GM18867 (cell line): ENCODE results near the gene TRIM27.
"Not testable (repeated sequence)": the region's sequence is repeated elsewhere in the genome, so short reads cannot be mapped to it uniquely, and the experiment has no call there.

Experiments used
- ATAC-seq: cut with Tn5 transposase; IDR thresholded peaks from one replicate; pipeline ENCODE4 v1.9.1; 2021; ENCODE audit warnings: mild to moderate bottlenecking, moderate library complexity; ENCODE audit not compliant: unreplicated experiment

Gene TRIM27

GRCh38 chr6:28943557-28944411, 20.0 kb upstream of the TRIM27 start:
- no peak for ATAC-seq

GRCh38 chr6:28943223-28943556, 19.4 kb upstream of the TRIM27 start:
- no peak for ATAC-seq

DNA sequence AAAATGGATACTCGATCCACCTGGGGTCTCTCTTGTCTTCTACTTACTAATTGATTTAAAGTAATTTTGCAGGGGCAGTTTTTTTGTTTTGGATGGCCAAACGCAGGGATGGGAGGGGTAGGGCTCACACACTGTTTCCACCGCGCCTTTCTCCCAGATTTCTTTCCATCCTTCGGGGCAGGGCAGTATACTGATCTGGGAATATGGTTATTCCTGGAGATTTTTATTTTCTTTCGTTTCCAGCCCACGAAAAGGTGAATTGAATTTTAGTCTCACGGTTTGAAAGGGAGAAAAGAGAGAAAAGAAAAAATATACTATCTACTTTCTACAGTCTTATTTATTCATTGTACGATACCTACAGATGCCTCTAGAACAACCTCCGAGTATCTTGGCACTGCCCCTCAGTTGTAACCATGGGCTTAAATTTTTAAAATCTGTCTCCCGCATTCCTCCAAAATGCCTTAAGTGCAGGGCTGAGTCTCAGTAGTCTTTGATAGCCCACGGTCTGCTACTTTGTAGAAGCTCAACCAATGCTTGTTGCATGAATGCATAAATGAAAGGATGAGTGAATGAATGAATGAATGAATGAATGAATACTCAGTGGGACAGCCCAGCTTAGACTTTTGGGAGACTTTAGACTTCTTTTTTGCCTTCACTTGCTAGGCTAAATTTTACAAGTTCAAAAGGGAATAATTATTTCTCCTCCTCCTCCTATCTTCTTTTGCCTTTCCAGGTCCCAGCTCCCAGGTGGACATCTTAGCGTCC, 18.1 kb upstream of the TRIM27 start:
- ATAC-seq: no peak

DNA sequence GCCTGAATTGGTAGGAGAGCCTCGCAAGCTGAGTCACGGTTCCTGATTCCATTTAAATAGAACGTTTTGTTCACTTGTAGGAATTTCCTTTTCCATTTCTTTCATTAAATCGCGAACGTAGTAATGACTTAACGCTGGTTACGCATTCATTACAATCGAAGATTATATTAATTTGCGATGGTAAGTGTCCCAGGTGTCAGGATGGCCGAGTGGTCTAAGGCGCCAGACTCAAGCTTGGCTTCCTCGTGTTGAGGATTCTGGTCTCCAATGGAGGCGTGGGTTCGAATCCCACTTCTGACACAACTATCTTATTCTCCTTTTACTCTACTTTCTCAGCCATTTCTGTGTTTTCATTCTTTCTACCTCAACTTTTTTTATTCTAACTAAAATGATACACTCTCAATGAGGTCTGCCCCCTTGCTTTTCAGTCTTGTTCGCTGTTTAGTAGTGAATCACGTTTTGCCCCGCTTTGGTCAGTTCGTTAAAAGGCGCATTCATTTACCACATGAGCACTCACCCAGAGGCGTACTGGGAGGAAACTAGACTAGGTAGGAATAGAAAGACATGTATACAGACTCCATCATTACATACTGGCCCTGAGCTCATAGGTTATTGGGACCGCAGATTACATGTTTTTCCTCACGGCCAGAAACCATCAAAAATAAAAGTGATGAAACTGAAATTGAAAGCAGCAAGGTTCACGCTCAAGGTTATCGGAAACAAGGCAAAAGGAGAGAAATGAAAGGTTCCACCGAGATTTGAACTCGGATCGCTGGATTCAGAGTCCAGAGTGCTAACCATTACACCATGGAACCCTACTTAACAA, 17.3 kb upstream of the TRIM27 start:
- ATAC-seq: peak; percentile 60

- peak; percentile 24 for ATAC-seq
Measured at GRCh38 chr6:28940294-28940857, 16.6 kb upstream of the TRIM27 start.

GRCh38 chr6:28933069-28933468, 9.3 kb upstream of the TRIM27 start:
- ATAC-seq: no peak

DNA sequence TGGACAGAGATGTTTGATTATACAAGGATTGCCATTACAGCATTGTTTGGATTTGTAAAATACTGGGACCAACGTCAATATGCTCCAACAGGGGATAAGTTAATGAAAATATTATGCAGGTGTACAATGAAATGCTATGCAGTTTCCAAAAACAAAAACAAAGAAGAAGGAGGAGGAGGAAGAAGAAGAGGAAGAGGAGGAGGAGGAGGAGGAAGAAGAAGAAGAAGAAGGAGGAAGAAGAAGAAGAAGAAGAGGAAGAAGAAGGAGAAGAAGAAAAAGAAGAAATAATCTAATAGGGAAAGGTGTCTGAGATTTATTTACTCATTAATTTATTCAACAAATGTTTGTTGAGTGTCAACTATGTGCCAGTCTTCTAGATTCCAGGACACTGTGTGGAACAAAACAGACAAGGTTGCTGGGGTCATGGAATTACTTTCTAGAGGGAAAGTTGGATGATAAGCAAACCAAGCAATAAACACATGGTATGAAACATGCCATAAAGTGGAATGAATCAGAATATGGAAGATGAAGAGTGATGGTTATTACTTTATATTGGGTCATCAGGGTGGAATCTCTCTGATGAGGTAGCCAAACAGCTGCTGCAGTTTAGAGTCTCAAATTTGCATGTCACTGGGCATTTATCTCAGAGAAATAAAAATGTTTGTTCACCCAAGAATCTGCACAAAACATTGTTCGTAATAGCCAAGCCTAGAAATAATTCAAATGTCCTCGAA, 6.3 kb upstream of the TRIM27 start:
- ATAC-seq: no peak

DNA sequence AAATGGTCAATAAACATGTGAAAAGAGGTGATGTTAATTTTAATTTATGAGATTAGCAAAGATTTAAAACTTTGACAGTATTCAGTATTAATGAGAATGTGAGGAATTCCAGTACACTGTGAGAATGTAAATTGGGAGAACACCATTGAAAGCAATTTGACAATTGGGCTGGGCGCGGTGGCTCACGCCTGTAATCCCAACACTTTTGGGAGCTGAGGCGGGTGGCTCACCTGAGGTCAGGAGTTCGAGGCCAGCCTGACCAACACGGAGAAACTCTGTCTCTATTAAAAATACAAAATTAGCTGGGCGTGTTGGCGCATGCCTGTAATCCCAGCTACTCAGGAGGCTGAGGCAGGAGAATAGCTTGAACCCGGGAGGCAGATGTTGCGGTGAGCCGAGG, 5.6 kb upstream of the TRIM27 start:
- not testable (repeated sequence) for ATAC-seq

- ATAC-seq: no peak
Measured at GRCh38 chr6:28927846-28928245, 4.1 kb upstream of the TRIM27 start.

DNA sequence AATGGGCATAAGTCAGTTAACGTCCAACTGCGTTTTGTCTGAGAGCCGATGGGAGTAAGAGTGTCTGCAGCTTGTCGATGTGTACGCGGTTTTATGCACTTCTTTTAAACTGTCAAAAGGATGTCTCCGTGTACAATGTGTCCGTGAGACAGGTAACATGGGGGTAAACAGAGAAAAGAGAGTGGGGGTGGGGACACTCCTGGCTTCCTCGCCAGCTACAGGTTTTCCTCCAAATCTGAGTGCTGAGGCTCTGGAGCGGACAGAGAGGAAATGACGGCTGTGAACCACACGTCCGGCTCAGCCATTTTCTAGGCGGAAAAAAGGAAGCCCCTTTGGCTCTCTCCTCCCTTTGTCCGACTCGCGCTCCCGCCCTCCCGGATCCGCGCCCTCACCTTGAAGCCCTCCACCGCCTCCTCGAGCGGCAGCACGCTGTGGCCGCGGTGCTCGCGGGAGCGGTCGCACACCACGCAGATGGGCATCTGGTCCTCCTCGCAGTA, 916 bp downstream of the TRIM27 start:
- peak; percentile 37 for ATAC-seq

GRCh38 chr6:28922004-28922820, 1.6 kb downstream of the TRIM27 start:
- no peak for ATAC-seq

DNA sequence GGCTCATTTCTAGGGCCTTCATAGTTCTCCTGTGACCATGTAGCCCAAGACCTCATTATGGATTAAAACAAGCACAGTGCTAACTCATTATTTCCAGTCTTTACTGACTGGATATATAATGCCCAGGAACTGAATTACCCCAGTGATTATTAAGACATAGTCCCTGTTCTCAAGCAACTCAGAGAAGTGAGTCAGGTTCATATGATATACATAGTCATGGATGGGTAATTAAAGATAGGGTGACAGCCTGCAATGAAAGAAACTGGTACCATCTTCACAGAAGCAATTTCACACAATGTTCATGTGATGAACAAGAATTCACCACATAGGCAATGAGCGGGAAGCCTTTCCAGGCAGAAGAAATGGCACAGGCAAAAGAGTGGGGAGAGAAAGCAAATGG, 3.5 kb downstream of the TRIM27 start:
- no peak for ATAC-seq

- no peak for ATAC-seq
Measured at GRCh38 chr6:28914941-28915340, 8.8 kb downstream of the TRIM27 start.

DNA sequence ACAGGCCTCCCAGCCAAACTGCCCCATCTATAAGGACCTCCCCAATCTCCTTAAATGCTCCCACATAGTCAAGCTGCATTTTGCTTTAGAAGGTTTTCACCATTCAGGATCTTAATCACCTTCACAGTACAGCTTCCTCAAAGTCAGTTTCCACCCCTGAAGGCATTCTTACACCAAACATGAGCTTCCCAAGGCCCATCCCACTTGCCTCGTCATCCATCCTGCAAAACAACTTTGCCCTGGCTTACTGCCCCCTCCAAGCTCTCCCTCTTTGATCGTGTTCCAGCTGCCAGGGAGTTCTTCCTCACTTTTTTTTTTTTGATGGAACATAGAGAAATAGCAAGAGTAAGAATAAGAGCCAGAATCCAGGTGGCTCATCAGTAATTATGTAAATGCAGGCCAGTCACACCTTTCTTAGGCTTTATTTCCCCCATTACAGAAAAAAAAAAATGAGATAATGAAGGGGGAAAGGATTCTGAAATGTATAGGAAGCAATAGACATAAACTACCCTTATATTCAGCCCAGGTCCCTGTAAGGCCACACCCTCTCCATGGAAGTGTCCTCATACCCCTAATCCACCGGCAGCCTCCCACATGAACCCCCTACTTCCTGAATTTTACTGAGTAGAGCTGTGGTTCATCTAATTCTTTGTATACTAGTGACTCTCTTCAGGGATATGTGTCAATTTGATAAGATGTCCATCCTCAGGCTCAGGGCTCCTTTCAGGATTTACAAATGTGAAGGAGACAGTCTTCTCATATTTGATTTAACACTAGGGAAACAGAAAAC, 12.7 kb downstream of the TRIM27 start:
- ATAC-seq: no peak

GRCh38 chr6:28907394-28907793, 16.4 kb downstream of the TRIM27 start:
- no peak for ATAC-seq

- no peak for ATAC-seq
Measured at GRCh38 chr6:28906669-28907068, 17.1 kb downstream of the TRIM27 start.

GRCh38 chr6:28903686-28904085, 20.1 kb downstream of the TRIM27 start:
- no peak for ATAC-seq

GRCh38 chr6:28901831-28902230, 22.0 kb downstream of the TRIM27 start:
- no peak for ATAC-seq
